ENCODE measurements around the gene TEPSIN.

The TEPSIN gene

GRCh38 chr17:81264640-81265039, 25.8 kb upstream of the TEPSIN start:
- no peak for ATAC-seq (ENCODE audit: insufficient read depth, low read depth)
- H4K20me1 ChIP-seq (ENCODE audit: insufficient read depth, low read length) = peaks cover 16% of the 10 kb centered on the region; the same call in 1 of the 2 replicates
- no peak for TF ChIP-seq EZH2 (IDR thresholded peaks at IDR 0.05; ENCODE audit: borderline replicate concordance, low read depth, low read length, severe bottlenecking)
- no peak for TF ChIP-seq CTCF (IDR thresholded peaks at IDR 0.05; ENCODE audit: borderline replicate concordance, extremely low read depth, low read length, poor library complexity, severe bottlenecking)
- no peaks in the 10 kb centered on the region for H3K4me1 ChIP-seq (ENCODE audit: insufficient read depth, low read length)
- H3K27ac ChIP-seq (ENCODE audit: low read length) = no peak overlapping the region
- H3K79me2 ChIP-seq (ENCODE audit: insufficient read depth, low read length) = no peaks in the 10 kb centered on the region
- H3K27me3 ChIP-seq (ENCODE audit: insufficient read depth, low read length, poor library complexity) = no peaks in the 10 kb centered on the region
- H3K9ac ChIP-seq (ENCODE audit: low read depth, low read length) = no peak overlapping the region
- DNase-seq = no peak
- peaks cover 79% of the 10 kb centered on the region for H3K36me3 ChIP-seq (ENCODE audit: insufficient read depth, low read length)
- H2AFZ ChIP-seq (ENCODE audit: low read depth, low read length) = no peak overlapping the region
- no peak overlapping the region for H3K4me3 ChIP-seq (ENCODE audit: low read depth in 1 of 2, low read length in 2 of 2)
- no peaks in the 10 kb centered on the region for H3K9me3 ChIP-seq (ENCODE audit: insufficient read depth, low read length, severe bottlenecking)
- H3K4me2 ChIP-seq (ENCODE audit: insufficient read depth, low read length) = no peak overlapping the region

GRCh38 chr17:81263371-81264181, 24.7 kb upstream of the TEPSIN start:
- H3K36me3 ChIP-seq (ENCODE audit: insufficient read depth, low read length) = peaks cover 81% of the 10 kb centered on the region
- no peak overlapping the region for H2AFZ ChIP-seq (ENCODE audit: low read depth, low read length)
- DNase-seq (no peak), ATAC-seq (ENCODE audit: insufficient read depth, low read depth) (no peak)
- H3K9ac ChIP-seq (ENCODE audit: low read depth, low read length) = no peak overlapping the region
- H3K79me2 ChIP-seq (ENCODE audit: insufficient read depth, low read length) = no peaks in the 10 kb centered on the region
- H3K9me3 ChIP-seq (ENCODE audit: insufficient read depth, low read length, severe bottlenecking) = no peaks in the 10 kb centered on the region
- no peak overlapping the region for H3K4me3 ChIP-seq (ENCODE audit: low read depth in 1 of 2, low read length in 2 of 2)
- no peak overlapping the region for H3K27ac ChIP-seq (ENCODE audit: low read length)
- H3K4me1 ChIP-seq (ENCODE audit: insufficient read depth, low read length) = no peaks in the 10 kb centered on the region
- TF ChIP-seq CTCF (IDR thresholded peaks at IDR 0.05; ENCODE audit: borderline replicate concordance, extremely low read depth, low read length, poor library complexity, severe bottlenecking) = no peak
- TF ChIP-seq EZH2 (IDR thresholded peaks at IDR 0.05; ENCODE audit: borderline replicate concordance, low read depth, low read length, severe bottlenecking) = no peak
- H3K27me3 ChIP-seq (ENCODE audit: insufficient read depth, low read length, poor library complexity) = no peaks in the 10 kb centered on the region
- H4K20me1 ChIP-seq (ENCODE audit: insufficient read depth, low read length) = peaks cover 18% of the 10 kb centered on the region; the same call in 1 of the 2 replicates
- H3K4me2 ChIP-seq (ENCODE audit: insufficient read depth, low read length) = no peak overlapping the region

- Histone ChIP-seq H3K27ac (ENCODE audit: low read length) (no peak overlapping the region), H3K4me2 (ENCODE audit: insufficient read depth, low read length) (no peak overlapping the region), H3K9ac (ENCODE audit: low read depth, low read length) (no peak overlapping the region), H2AFZ (ENCODE audit: low read depth, low read length) (no peak overlapping the region), H3K27me3 (ENCODE audit: insufficient read depth, low read length, poor library complexity) (no peaks in the 10 kb centered on the region), H3K4me1 (ENCODE audit: insufficient read depth, low read length) (no peaks in the 10 kb centered on the region), H3K36me3 (ENCODE audit: insufficient read depth, low read length) (peaks cover 90% of the 10 kb centered on the region), H3K9me3 (ENCODE audit: insufficient read depth, low read length, severe bottlenecking) (no peaks in the 10 kb centered on the region), H3K79me2 (ENCODE audit: insufficient read depth, low read length) (no peaks in the 10 kb centered on the region), H4K20me1 (ENCODE audit: insufficient read depth, low read length) (peaks cover 22% of the 10 kb centered on the region; the same call in 1 of the 2 replicates), H3K4me3 (ENCODE audit: low read depth in 1 of 2, low read length in 2 of 2) (no peak overlapping the region)
- no peak for TF ChIP-seq EZH2 (IDR thresholded peaks at IDR 0.05; ENCODE audit: borderline replicate concordance, low read depth, low read length, severe bottlenecking)
- no peak for TF ChIP-seq CTCF (IDR thresholded peaks at IDR 0.05; ENCODE audit: borderline replicate concordance, extremely low read depth, low read length, poor library complexity, severe bottlenecking)
- no peak for ATAC-seq (ENCODE audit: insufficient read depth, low read depth)
- no peak for DNase-seq
These were observed 22.9 kb upstream of the TEPSIN start for GRCh38 chr17:81261582-81262336.

Measured in DND-41 (cell line).